ENCODE data around the gene RAET1G.

GRCh38 chr6:149933036-149933435 lies 10.1 kb upstream of the RAET1G start:
- TF ChIP-seq CTCF (IDR thresholded peaks at IDR 0.05) (no peak), EP300 (IDR thresholded peaks at IDR 0.05) (no peak)
